Activated CD8-positive, alpha-beta memory T cell treated with anti-CD3 and anti-CD28 coated beads, Interleukin-2, amount 50 U/mL, for 48 hours (primary cell): Measurements from ENCODE around the gene KHNYN.
A peak's percentile ranks its signal among the peaks of the same experiment; 100 is the strongest.
"Not testable (repeated sequence)": the region's sequence is repeated elsewhere in the genome, so short reads cannot be mapped to it uniquely, and the experiment has no call there.

Experiments used
- DNase-seq: peaks from one replicate; pipeline ENCODE4 v3.0.0-alpha.2; 2020

KHNYN gene

DNA sequence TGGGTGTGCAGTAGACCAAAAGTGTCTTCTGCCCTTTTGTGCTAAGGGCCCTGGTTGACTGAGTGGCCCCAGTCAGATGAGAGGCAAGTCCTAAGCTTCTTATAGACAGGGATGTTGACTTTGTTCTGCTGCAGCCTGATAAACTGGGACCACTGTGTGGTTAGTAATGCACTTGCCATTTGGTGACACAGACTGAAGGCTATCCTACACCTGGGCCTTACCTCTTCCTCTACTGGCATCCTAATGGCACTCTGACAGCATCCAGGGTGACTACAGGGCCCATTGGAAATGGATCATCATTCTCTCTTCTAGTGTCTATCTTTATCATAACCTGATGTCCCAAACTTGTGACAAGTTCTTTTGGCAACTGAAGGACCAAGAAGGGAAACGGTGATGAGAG is 9.5 kb downstream of the KHNYN start:
- DNase-seq = no peak

DNA sequence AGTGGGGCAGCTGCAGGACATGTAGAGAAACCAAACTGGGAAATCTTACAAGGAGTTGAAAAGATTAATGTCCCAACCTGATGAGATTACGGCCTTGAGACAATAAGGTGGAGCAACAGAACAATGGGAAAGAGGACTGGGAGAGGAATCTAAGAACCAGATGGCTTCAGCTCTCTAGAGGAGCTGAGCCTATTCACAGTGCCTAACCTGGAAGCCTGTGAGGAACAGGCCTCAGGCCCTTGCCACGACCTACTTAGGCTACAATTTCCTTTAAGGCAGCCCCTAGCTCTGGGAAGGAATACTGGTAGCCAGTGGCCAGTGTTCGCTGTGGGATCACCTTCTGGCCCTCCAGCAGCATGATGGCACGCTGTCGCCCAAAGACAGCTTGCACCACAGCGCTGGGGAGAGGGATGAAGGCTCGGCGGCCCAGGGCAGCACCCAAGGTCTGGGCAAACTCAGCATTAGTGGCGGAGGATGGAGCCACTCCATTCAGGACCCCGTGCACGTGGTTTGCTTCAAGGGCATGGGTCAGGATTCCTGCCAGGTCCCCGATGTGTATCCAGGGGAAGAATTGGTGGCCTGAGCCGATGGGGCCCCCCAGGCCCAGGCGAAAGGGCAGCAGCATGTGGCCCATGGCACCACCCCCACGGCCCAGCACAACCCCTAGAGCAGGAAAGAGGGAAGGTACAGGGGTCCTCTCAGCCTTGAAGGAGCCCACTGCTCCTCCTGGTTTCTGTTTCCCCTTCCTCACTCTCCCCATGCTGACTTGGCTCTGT is 10.3 kb downstream of the KHNYN start:
- no peak for DNase-seq

DNA sequence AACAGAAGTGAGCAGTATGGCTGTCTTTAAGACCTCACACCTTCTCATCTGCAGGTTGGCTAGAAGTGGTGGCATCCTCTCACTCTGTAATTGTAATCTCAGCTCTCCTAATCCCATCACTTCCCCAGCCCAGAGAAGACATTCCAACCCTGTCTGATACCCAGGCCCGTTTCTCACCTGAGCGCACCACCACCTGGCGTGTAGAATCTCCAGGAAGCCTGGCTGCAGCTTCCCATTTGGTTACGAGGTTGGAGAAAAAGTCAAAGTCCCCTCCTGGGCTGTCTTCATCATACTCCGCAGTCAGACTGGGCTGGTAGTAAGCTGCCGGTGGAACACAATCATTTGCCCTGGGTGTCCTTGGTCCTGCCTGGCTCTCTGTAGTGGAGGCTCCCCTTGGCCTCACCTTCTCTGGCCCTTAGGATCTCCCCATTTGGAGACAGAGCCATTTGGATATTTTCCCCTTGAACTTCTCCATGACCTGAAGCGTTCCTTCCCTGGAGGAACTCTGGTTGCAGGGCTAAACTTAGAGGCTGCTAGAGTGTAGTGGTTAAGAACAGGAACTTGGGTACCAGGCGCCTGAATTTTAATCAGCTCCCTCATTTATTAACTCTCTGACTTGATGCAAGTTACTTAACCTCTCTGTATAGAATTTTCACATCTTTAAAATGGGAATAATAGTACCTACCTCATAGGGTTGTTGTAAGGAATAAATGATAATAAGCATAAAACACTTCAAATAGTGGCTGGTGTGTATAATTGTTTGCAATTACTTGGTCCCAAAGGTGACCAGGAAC is 11.0 kb downstream of the KHNYN start:
- DNase-seq = no peak

DNA sequence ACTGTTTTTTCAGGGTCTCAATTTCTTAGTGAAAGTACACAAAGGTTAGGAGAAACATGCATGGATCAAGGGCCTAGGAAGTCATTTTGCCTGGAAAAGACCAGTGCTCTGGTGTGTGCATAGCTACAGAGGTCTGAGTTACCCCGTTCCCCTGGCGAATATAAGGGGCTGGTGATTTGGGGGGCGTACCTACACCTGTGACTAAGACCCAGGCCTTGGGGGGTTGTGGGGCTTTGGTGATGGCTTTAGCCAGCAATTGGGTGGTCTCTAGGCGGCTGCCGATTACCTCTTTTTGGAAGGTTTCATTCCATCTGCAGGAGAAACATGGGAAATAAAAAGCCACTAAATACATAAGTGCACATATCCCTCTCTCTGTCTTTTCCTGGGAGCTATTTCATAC is 11.7 kb downstream of the KHNYN start:
- DNase-seq = no peak

DNA sequence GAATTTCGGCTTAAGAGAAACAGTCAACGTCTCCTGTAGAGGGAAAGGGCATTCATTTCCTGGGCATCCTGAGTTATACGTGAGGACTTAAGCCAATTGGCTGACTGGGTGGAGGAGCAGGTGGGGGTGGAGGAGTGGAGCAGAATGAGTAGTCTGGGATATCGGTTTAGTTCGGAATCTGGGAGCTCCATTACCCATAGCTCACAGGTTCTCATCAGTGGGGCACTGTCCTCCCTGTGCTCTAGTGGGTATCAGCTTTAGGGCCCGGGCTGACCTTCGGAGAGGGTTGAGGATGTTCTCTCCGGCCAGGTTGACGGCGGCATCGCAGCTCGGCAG is 12.1 kb downstream of the KHNYN start:
- DNase-seq = no peak

DNA sequence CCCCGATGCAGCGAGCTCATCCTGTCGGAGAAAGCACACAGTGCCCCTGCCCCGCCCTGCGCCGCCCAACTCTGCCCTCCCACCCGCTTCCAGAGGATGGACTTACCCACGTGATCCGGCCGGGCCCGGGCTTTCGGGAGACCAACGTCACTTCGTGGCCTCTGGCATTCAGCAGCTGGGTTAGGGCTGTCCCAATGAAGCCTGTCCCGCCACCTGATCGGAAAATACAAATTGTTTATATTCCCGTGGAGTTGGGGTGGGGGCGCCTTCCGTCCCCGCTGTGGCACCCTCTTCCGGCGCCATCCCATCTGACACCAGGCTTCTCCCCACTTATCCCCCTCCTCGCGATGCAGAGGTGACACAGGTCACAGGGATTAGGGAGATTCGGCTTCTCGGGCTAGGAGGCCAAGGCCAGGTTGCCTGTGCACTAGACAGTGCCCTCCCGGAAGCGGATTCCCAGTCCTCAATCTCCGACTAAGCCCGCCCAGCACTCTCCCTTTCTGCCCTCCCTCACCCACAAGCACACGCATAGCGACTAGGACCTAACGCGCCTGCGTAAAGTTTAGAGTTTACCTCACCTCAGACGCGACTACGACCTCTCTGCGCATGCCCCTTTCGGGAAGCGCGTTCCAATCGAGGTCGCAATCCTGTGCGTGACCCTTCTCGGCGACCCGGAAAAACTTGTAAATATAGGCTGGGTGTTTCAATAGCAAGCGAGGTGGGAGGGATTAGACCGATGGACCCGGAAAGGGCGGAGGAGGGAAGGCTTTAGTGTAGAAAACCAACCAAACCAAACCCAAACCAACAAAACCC is 12.7 kb downstream of the KHNYN start, which contains the start of gene SDR39U1:
SDR39U1 (minus strand) TSS at position 537 of the 813 bp plus-strand sequence; CDS start at position 530, 7 bp downstream.
- peak; percentile 92 for DNase-seq

DNA sequence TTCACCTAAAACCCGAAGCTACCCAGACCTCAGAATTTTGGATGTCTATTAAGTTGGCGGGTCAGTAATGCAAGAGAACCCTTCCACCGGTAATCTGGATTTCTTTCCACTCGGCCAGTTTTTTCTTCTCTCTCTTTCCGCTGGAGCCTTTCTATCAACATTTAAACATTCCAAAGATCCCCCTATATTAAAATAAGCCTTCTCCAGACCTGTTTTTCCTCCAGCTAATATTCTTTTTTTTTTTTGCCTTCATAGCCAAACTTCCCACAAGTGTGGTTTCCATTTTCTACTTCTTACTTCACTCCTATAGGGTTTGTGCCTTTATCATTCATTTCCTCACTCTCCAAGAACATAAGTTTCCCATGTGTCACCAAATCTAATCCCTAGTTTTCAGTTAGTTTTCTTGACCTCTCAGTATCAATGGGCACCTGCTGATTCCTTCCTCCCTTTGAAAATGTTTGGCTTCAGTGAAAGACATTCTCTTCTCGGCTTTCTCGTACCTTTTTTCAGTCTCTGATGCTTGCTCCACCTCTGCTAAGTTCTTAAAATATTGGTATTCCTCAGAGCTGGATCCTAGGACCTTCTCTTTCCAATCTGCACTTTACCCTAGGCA is 13.4 kb downstream of the KHNYN start:
- DNase-seq = no peak

DNA sequence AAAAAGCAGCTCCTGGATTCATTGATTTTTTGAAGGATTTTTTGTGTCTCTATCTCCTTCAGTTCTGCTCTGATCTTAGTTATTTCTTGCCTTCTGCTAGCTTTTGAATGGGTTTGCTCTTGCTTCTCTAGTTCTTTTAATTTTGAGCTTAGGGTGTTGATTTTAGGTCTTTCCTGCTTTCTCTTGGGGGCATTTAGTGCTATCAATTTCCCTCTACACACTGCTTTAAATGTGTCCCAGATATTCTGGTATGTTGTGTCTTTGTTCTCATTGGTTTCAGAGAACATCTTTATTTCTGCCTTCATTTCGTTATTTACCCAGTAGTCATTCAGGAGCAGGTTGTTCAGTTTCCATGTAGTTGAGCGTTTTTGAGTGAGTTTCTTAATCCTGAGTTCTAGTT is 21.1 kb downstream of the KHNYN start:
- not testable (repeated sequence) for DNase-seq

DNA sequence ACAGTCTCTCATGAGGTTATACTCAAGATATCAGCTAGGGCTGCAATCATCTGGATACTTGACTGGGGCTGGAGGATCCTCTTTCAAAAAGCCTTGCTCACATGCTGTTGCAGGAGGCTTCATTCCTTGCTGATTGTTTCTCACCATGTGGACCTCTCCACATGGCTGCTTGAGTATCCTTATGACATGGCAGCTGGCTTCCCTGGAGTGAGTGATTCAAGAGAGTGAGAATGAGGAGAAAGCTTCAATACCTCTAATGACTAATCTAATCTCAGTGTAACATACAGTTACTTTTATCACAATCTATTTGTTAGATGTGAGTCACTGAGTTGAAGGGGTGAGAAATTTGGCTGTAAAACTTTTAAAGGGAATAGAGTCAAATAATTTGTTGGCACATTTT is 27.2 kb downstream of the KHNYN start:
- no peak for DNase-seq

DNA sequence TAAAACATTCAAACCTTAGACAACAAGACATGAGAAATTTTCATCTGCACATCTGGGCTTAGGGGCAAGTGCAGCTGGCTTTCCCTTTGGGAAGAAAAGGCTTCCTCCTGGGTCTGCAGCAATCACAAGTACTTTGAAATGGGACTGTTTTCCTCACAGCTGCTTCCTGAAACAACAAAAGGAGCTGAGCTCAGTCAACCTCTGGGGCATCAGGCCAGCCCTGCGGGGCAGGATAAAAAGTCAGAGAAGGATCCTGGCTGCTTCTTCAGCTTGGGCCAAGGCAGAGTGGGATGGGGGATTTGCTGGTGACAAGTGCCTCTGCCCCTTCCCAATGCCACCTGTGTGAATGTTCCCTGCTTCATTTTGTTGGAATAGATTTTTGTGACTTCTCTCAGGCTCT is 29.0 kb downstream of the KHNYN start:
- no peak for DNase-seq

DNA sequence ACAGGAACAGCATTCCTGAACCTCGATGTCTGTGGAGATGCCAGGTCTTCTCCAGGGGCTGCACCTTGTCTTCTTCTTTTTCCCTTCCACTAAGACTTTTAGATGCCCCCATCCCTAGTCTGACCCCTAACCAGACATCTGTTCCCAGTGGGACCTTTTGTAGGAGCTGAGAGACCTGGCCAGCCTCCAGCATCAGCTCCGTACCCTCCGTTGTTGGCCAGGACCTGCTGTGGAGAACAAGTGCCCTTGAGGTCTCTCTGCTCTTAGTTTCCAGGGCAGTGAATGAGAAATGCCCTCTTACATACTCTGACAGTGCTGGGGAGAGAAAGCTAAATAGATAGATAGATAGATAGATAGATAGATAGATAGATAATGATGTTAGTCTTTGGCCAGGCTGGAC is 29.6 kb downstream of the KHNYN start:
- DNase-seq = no peak

DNA sequence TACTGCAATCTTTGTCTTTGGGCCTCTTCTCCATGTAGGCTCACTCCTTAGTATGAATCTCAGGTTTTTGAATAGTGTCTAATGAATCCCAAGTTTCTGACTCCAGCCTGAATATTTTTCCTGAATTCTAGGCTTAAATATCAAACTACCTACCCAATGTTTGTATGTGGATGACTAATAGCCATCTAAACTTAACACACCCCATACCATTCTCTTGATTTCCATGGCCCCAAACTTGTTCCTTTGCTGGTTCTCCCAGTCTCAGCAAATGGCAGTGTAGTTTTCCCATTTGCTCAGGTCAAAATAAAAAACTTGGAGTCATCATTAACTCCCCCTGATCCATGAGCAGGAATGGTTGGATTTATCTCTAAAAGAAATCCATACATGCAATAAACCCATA is 31.6 kb downstream of the KHNYN start:
- DNase-seq = no peak

DNA sequence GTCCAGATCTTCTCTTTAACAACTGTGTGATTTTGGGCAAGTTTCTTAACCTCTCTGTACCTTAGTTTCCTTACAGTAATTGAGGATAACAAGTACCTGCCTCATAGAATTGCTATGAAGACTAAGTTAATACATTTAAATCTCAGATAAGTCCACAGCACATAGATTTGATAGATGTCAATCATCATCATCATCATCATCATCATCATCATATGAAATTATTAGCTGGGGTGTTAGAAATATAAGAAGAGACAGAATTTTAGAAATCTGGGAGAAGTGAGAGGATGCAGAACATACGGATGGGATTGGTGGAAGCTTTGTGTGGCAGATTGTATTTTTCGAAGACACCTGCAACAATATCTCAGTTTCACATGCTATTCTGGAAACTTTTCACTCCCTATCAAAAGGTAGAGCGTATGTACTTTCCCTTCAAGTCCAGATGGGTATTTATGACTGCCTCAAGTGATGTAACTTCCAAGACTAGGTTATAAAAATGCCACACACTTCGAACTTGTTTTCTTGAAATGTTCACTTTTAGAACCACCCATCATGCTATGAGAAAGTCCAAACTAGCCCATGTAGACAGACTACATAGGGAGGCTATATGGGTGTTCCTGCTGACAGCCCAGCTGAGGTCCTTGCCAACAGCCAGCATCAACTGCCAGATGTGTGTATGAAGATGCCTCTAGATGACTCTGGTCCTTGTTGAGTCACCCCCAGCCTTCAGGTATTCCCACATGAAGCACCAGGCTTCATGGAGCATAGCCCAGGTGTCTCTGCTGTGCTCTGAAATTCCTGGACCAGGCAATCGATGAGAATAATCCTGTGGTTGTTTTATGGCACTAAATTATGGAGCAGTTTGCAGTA is 33.5 kb downstream of the KHNYN start:
- no peak for DNase-seq

DNA sequence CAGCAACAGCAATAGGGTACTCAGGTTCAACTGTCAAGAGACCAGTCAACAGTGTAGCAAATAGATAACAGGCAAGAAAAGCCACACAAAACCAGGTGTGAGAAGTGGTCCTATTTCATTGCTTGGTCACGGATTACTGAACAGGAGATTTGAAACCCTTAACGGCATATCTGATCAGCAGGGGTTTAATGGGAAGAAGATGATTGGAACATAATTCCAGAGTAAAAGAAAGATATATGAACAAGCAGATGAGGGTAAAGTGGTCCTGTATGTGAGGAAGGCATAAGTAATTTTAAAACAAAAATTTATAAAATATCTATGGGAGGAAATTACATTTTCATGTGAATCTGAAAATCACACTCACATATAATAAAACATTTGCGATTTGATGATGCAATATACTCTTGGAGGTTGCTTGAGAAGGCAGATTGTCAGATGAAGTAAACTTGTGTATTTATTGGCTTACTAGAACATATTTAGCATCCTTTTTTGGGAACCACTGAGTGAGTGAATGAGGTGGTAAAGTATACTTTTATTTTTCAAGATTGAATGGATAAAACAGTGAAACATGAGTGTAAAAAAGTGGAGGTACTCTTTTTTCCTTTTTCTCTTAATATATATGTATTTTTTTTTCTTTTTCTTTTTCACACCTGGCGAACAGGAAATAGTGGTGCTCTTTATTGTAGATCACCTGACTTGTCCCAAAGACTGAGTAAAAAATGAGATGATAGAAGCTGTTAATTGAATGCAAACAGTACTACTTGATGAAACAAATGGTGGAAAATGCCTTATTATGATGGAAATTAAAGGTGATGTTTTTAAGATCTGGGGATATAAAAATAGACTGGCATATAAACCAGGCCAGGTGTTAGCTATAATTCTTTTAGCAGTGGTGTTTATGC is 34.4 kb downstream of the KHNYN start:
- no peak for DNase-seq

DNA sequence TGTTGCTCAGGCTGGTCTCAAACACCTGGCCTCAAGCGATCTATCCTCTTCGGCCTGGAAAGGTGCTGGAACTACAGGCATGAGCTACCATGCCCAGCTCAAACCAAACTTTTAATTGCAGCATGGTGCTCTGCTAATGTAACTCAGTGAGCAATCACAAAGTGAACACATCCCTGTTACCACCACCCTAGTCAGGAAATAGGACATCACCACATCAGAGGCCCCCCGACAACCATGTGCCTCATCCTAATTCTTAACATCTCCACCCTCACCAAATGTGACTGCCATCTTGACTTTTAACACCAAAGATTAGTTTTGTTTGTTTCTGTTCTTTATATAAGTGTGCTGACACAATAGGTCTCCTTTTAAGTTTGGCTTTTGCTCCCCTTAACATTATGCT is 35.6 kb downstream of the KHNYN start:
- no peak for DNase-seq

DNA sequence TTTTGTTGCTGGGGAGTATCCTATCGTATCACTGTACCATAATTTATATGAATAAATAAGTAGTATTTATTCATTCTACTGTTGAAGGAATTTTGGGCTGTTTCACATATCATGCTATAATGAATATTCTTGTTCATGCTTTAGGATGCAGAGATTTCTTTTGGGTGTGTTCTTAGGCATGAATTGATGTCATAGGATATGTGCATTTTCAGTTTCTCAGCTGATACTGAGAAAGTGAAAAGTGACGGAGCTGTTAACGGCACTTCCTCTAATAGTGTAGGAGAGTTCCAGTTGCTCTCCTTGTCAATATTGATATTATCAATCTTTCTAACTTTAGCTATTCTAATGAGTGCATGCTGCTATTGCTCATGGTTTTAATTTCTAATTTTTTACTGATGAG is 36.1 kb downstream of the KHNYN start:
- DNase-seq = no peak

DNA sequence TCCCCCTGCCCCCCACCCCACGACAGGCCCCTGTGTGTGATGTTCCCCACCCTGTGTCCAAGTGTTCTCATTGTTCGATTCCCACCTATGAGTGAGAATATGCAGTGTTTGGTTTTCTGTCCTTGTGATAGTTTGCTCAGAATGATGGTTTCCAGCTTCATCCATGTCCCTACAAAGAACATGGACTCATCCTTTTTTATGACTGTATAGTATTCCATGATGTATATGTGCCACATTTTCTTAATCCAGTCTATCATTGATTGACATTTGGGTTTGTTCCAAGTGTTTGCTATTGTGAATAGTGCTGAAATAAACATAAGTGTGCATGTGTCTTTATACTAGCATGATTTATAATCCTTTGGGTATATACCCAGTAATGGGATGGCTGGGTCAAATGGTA is 40.7 kb downstream of the KHNYN start:
- not testable (repeated sequence) for DNase-seq

DNA sequence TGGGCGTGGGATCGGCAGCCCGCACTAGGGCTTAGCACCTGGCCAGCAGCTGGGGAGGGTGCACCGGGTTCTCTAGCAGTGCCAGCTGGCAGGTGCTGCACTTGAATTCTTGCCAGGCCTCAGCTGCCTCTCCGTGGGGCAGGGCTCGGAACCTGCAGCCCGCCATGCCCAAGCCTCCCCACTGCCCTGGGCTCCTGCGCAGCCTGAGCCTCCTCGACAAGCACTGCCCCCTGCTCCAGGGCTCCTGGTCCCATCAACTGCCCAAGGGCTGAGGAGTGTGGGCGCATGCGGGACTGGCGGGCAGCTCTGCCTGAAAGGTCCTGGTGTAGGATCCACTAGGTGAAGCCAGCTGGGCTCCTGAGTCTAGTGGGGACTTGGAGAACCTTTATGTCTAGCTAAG is 43.5 kb downstream of the KHNYN start:
- no peak for DNase-seq

DNA sequence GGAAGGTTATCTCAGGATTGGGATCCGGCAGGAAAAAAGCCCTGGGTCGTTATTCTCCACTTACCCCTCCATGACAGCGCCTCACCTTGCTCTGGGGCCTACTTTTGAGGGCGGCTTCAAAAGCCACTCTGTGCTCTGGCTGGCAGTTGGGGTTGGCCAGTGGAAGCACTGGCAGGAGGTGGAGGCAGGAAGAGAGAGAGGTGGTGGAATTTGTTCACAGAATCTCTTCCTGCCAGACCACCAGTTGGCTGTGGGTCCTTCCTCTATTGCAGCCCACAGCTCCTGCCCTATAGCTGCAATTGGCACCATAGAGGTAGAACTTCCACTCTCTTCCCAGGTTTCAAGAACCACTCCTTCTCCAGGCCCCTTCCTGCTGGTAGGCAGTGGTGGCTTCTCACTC is 45.5 kb downstream of the KHNYN start:
- DNase-seq = no peak

DNA sequence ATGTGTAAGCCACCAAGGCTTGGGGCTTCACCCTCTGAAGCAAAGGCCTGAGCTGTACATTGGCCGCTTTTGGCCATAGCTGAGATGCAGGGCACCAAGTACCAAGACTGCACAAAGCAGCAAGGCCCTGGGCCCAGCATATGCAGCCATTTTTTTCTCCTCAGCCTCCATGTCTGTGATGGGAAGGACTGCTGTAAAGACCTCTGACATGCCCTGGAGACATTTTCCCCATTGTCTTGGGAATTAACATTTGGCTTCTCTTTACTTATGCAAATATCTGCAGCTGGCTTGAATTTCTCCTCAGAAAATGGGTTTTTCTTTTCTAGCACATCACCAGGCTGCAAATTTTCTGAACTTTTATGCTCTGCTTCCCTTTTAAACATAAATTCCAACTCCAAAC is 50.2 kb downstream of the KHNYN start:
- DNase-seq = not testable (repeated sequence)
